CD14-positive monocyte (primary cell): ENCODE data around the gene IDH1. TPM values are rescaled to one million over a fixed set of nuclear protein-coding genes. Genes with fewer than 3 reads are reported as not detected.
A peak's percentile ranks its signal among the peaks of the same experiment; 100 is the strongest.
"Not testable (repeated sequence)": the region's sequence is repeated elsewhere in the genome, so short reads cannot be mapped to it uniquely, and the experiment has no call there.

Source experiments
- DNase-seq, 3 donors: peaks; one replicate each; pipeline ENCODE4 v3.0.0-alpha.2; 2011 to 2022
- H2AFZ ChIP-seq: 2 replicates; pipeline ENCODE4 v1.6.0; 2012; ENCODE audit warnings: mild to moderate bottlenecking, low read depth, low read length, inconsistent platforms; ENCODE audit not compliant: insufficient read depth, poor library complexity, severe bottlenecking
- H3K27ac ChIP-seq, 2 donors: 1 replicate in 1 of 2; 2 replicates in 1 of 2; pipeline ENCODE4 v1.5.1; 2012 to 2013; ENCODE audit warnings: low read length in 2 of 2, control low read depth in 1 of 2, inconsistent platforms in 1 of 2, low read depth in 1 of 2, mild to moderate bottlenecking in 1 of 2
- H3K27me3 ChIP-seq, 2 donors: one replicate each; pipeline versions ENCODE4 v1.6.0 to v1.6.1; 2011 to 2013; ENCODE audit warnings: low read length in 2 of 2; ENCODE audit not compliant: control insufficient read depth in 2 of 2, insufficient read depth in 2 of 2
- H3K36me3 ChIP-seq, 2 donors: replicated peaks in 1 of 2; 1 replicate in 1 of 2; 2 replicates in 1 of 2; pipeline versions ENCODE4 v1.5.1 to v1.6.1; 2012 to 2013; ENCODE audit warnings: low read length in 2 of 2, control low read depth in 1 of 2, inconsistent platforms in 1 of 2, mild to moderate bottlenecking in 1 of 2; ENCODE audit not compliant: insufficient read depth in 2 of 2, control insufficient read depth in 1 of 2
- H3K4me1 ChIP-seq, 2 donors: 1 replicate in 1 of 2; 2 replicates in 1 of 2; pipeline versions ENCODE4 v1.5.1 to v1.6.1; 2012 to 2013; ENCODE audit warnings: low read length in 2 of 2, control low read depth in 1 of 2, inconsistent platforms in 1 of 2, mild to moderate bottlenecking in 1 of 2, moderate library complexity in 1 of 2; ENCODE audit not compliant: insufficient read depth in 2 of 2, control insufficient read depth in 1 of 2
- H3K4me2 ChIP-seq: replicated peaks from 2 replicates; pipeline ENCODE3; 2012; ENCODE audit warnings: low read length, moderate library complexity, mild to moderate bottlenecking; ENCODE audit not compliant: poor library complexity, severe bottlenecking; ENCODE audit errors: extremely low read depth
- H3K4me3 ChIP-seq, 3 experiments: fragments of 200-600 bp in 1 of 3; sonication (generic) in 1 of 3; replicated peaks in 1 of 3; 1 replicate in 2 of 3; 2 replicates in 1 of 3; pipeline ENCODE4 v1.5.1; 2011 to 2013; ENCODE audit warnings: low read length in 3 of 3, mild to moderate bottlenecking in 3 of 3, control low read depth in 2 of 3, low read depth in 2 of 3, inconsistent platforms in 1 of 3, moderate library complexity in 1 of 3
- H3K79me2 ChIP-seq: 2 replicates; pipeline ENCODE4 v1.6.0; 2012; ENCODE audit warnings: mild to moderate bottlenecking, control low read depth, inconsistent platforms, low read length, moderate library complexity; ENCODE audit not compliant: insufficient read depth
- H3K9ac ChIP-seq: 2 replicates; pipeline ENCODE4 v1.6.0; 2017; ENCODE audit warnings: low read length, mild to moderate bottlenecking; ENCODE audit not compliant: insufficient read depth, poor library complexity, severe bottlenecking
- H3K9me3 ChIP-seq, 2 donors: replicated peaks in 1 of 2; 1 replicate in 1 of 2; 2 replicates in 1 of 2; pipeline versions ENCODE4 v1.5.1 to v1.6.1; 2012 to 2013; ENCODE audit warnings: low read length in 2 of 2, control low read depth in 1 of 2; ENCODE audit not compliant: control insufficient read depth in 1 of 2, insufficient read depth in 1 of 2
- H4K20me1 ChIP-seq: 2 replicates; pipeline ENCODE4 v1.6.0; 2012; ENCODE audit warnings: mild to moderate bottlenecking, low read length, control low read depth, moderate library complexity; ENCODE audit not compliant: insufficient read depth
- H3K27ac Mint-ChIP-seq, 7 donors: one replicate each; pipeline ENCODE4 v1.8.0; 2020; ENCODE audit warnings: mild to moderate bottlenecking in 7 of 7, mixed read lengths in 7 of 7, moderate library complexity in 6 of 7, inconsistent platforms in 2 of 7
- H3K27me3 Mint-ChIP-seq, 3 donors: one replicate each; pipeline ENCODE4 v1.8.0; 2021 to 2022; ENCODE audit warnings: low read depth in 3 of 3, mild to moderate bottlenecking in 3 of 3, mixed read lengths in 3 of 3, moderate library complexity in 3 of 3, inconsistent platforms in 1 of 3
- H3K36me3 Mint-ChIP-seq, 2 donors: one replicate each; pipeline ENCODE4 v1.8.0; 2020; ENCODE audit warnings: mixed read lengths in 2 of 2, inconsistent platforms in 1 of 2, mild to moderate bottlenecking in 1 of 2
- H3K4me1 Mint-ChIP-seq: one replicate; pipeline ENCODE4 v1.8.0; 2020; ENCODE audit warnings: mild to moderate bottlenecking, mixed read lengths
- H3K4me3 Mint-ChIP-seq, 2 donors: one replicate each; pipeline ENCODE4 v1.8.0; 2020; ENCODE audit warnings: mild to moderate bottlenecking in 2 of 2, mixed read lengths in 2 of 2, moderate library complexity in 1 of 2
- H3K9me3 Mint-ChIP-seq, 7 donors: one replicate each; pipeline ENCODE4 v1.8.0; 2020 to 2022; ENCODE audit warnings: mixed read lengths in 7 of 7, mild to moderate bottlenecking in 6 of 7, moderate library complexity in 6 of 7, inconsistent platforms in 2 of 7
- CTCF ChIP-seq: fragments of 200-600 bp; IDR thresholded peaks from one replicate; pipeline ENCODE4 v1.8.0; 2022; ENCODE audit warnings: antibody characterized with exemption, mild to moderate bottlenecking
- WGBS: methylation state at CpG from one replicate; pipeline ENCODE4 v1.1.5; 2013; ENCODE audit warnings: missing lambda C conversion rate; ENCODE audit not compliant: insufficient coverage; 5-methylcytosine and 5-hydroxymethylcytosine counted together
- intact Hi-C, 2 donors: fragments of 100-400 bp; cut with micrococcal nuclease; formaldehyde crosslinking; loops; one replicate each; pipeline versions ENCODE4 v1.15.0 to v1.15.1; 2023
- polyA plus RNA-seq, 3 donors: library from polyadenylated mRNA; depleted of rRNA in 1 of 3; unstranded in 2 of 3; stranded (reverse) in 1 of 3; fragments of 300-500 nt in 2 of 3; fragments of >200 nt in 1 of 3; fragmentation: Illumina TruSeq in 2 of 3; gene quantifications; 1 replicate in 2 of 3; 2 replicates in 1 of 3; pipeline ENCODE4 v1.2.3, GENCODE V29; 2012 to 2021

IDH1 gene
- polyA plus RNA-seq, 3 donors, result 33.6 to 120 (median 115) TPM

GRCh38 chr2:208268156-208268952 lies 13.5 kb upstream of the IDH1 start:
- Histone ChIP-seq H3K9ac (no peak overlapping the region), H3K79me2 (peaks cover 72% of the 10 kb centered on the region), H3K4me2 (peak overlapping the region; percentile 83), H3K4me1 (peaks cover 39 to 43% of the 10 kb centered on the region in 2 donors), H4K20me1 (peaks cover 54% of the 10 kb centered on the region), H3K27me3 (no peaks in the 10 kb centered on the region), H2AFZ (no peak overlapping the region), H3K36me3 (peaks cover 23 to 34% of the 10 kb centered on the region in 2 donors), H3K27ac (peak overlapping the region in 1 of 2 donors; percentile 91), H3K4me3 (peak overlapping the region in 1 of 3 experiments; percentile 95), H3K9me3 (no peaks in the 10 kb centered on the region)
- H3K36me3 Mint-ChIP-seq, result peaks cover 12 to 22% of the 10 kb centered on the region in 2 donors
- no peak for TF ChIP-seq CTCF
- H3K4me1 Mint-ChIP-seq, result peaks cover 39% of the 10 kb centered on the region
- intact Hi-C loops, result loop anchor here in 1 of 2 donors (2.0 kb wide), 1 partner anchor 14 kb away; the partner anchor contains the start of gene IDH1
- H3K27ac Mint-ChIP-seq, result peak overlapping the region in 6 of 7 donors; percentile 1 to 96 (median 60)
- no peak overlapping the region for H3K4me3 Mint-ChIP-seq
- WGBS, result no CpG with 5 or more reads among the region's 8 CpGs
- H3K9me3 Mint-ChIP-seq, result no peaks in the 10 kb centered on the region
- DNase-seq, result peak; percentile 22 to 60 (median 47)
- H3K27me3 Mint-ChIP-seq, result no peaks in the 10 kb centered on the region

GRCh38 chr2:208267526-208267925 lies 12.7 kb upstream of the IDH1 start:
- peak overlapping the region; percentile 83 for H3K4me2 ChIP-seq
- H3K4me1 ChIP-seq, result peaks cover 39 to 43% of the 10 kb centered on the region in 2 donors
- intact Hi-C loops, H3K9me3 Mint-ChIP-seq, H3K27me3 ChIP-seq, H3K9me3 ChIP-seq, DNase-seq, H3K9ac ChIP-seq, H3K27me3 Mint-ChIP-seq, H2AFZ ChIP-seq: not testable (repeated sequence)
- H3K27ac ChIP-seq, result peak overlapping the region; percentile 20 to 91
- H3K79me2 ChIP-seq, result peaks cover 63% of the 10 kb centered on the region
- peak overlapping the region in 1 of 3 experiments; percentile 95 for H3K4me3 ChIP-seq
- Mint-ChIP-seq H3K4me1 (peaks cover 39% of the 10 kb centered on the region), H3K4me3 (peak overlapping the region; percentile 89 to 90), H3K36me3 (peaks cover 12 to 16% of the 10 kb centered on the region in 2 donors), H3K27ac (peak overlapping the region in 6 of 7 donors; percentile 66 to 96 (median 96))
- H3K36me3 ChIP-seq, result peaks cover 15 to 26% of the 10 kb centered on the region in 2 donors
- WGBS, result 67% methylated on average over 18 of the region's 22 CpGs
- peaks cover 48% of the 10 kb centered on the region for H4K20me1 ChIP-seq
